Retinal pigment epithelial cell (primary cell): ENCODE measurements around the gene HMGCL.
"Not testable (repeated sequence)": the region's sequence is repeated elsewhere in the genome, so short reads cannot be mapped to it uniquely, and the experiment has no call there.

Experiments used
- DNase-seq: peaks from one replicate; pipeline ENCODE4 v3.0.0-alpha.2; 2010; ENCODE audit warnings: low read depth
- H3K4me3 ChIP-seq: 2 replicates; pipeline ENCODE4 v1.5.1; 2011; ENCODE audit warnings: mild to moderate bottlenecking, low read length, control low read depth, moderate library complexity
- TF ChIP-seq, protein P1 (sequence below): conservative IDR thresholded peaks from 2 replicates; pipeline ENCODE4 v1.5.1; 2011; ENCODE audit warnings: low read depth, low read length, control low read depth, inconsistent platforms

HMGCL gene

DNA sequence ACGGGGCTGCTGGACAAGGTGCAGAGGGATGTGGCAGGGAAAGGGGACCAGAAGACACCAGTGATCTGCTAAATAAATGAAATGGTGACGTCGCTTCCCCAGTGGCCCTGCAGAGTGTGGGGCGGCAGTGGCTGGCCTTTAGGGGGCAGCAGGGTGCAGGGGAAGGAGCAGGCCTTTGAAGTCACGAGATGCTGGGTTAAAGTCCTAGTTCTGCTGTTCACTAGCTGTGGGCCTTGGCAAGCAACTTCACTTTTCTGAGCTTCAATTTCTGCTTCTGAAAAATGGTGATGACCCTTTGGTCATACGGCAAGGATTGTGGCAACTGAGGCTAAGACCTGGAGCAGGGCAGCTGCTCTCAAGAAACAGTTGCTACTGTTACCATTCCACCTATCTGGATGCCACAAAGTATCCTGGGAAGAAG is 15.5 kb downstream of the HMGCL start:
- no peak for DNase-seq
- no peak overlapping the region for H3K4me3 ChIP-seq
- TF ChIP-seq, protein P1, sequence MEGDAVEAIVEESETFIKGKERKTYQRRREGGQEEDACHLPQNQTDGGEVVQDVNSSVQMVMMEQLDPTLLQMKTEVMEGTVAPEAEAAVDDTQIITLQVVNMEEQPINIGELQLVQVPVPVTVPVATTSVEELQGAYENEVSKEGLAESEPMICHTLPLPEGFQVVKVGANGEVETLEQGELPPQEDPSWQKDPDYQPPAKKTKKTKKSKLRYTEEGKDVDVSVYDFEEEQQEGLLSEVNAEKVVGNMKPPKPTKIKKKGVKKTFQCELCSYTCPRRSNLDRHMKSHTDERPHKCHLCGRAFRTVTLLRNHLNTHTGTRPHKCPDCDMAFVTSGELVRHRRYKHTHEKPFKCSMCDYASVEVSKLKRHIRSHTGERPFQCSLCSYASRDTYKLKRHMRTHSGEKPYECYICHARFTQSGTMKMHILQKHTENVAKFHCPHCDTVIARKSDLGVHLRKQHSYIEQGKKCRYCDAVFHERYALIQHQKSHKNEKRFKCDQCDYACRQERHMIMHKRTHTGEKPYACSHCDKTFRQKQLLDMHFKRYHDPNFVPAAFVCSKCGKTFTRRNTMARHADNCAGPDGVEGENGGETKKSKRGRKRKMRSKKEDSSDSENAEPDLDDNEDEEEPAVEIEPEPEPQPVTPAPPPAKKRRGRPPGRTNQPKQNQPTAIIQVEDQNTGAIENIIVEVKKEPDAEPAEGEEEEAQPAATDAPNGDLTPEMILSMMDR, result peak; percentile 92

DNA sequence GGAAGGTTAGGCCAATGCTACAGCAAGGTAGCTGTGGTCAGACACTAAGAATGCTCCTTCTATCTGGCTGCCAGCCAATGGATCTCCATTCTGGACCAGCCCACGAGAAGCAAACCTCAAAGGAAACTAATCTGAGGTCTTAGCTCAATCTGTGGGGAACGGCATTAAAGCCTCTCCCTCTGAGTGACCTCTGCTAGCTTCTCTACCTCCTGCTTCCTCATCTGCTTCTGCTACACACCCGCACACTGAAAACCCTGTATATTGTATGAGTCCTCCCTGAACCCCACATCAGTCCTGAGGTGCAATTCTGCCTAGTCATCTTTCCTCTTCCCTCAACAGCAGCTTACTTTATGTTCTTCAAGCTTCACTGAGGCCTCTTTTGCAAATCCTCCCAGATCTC is 17.8 kb downstream of the HMGCL start:
- no peak for DNase-seq
- TF ChIP-seq, protein P1, result no peak

GRCh38 chr1:23806280-23806679 is 18.9 kb downstream of the HMGCL start:
- DNase-seq, result no peak
- TF ChIP-seq, protein P1, result no peak
- no peak overlapping the region for H3K4me3 ChIP-seq

More for the DNA sequence above, 17.8 kb downstream of the HMGCL start:
- H3K4me3 ChIP-seq, result no peak overlapping the region

DNA sequence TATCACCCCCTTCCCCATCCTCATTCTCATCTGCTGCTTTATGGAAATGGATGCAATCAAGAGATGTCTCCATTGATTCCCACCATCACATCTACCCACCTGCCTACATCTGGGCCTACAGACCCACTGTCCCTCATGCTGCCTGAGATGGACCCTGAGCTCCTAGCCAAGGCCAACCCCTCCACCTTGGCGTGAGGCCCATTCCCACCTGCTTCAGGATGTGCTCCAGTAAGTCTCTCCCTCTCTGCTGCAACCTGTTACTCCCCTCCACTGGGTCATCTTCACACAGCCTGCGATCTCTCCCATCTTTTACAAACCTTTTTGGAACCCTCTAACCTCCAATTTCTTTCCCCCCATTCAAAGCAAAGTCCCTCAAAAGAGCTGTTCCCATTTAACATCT is 20.2 kb downstream of the HMGCL start:
- H3K4me3 ChIP-seq, result no peak overlapping the region
- TF ChIP-seq, protein P1, result no peak
- DNase-seq, result no peak

- no peak for DNase-seq
- H3K4me3 ChIP-seq, result no peak overlapping the region
- TF ChIP-seq, protein P1, result peak; percentile 42
Measured at GRCh38 chr1:23804183-23804835, 20.9 kb downstream of the HMGCL start.

DNA sequence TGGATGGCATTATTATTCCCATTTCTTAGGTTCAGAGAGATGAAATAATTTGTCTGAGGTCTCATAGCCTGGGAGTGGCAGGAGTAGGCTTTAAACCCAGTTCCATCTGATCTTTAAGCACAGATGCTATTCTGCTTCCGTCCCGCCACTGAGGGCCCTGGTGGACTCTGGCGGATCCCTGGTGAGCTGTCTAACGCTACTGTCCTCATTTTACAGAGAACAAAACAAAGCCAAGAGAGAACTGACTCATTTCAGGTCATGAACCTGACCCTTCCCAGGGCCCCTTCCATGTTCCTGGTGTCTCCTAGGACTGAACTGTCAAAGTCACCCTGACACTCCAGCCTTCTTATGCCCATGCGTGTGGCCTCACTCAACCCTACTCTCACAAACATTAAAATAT is 21.6 kb downstream of the HMGCL start:
- H3K4me3 ChIP-seq, result no peak overlapping the region
- DNase-seq, result no peak
- TF ChIP-seq, protein P1, result no peak

- not testable (repeated sequence) for DNase-seq, H3K4me3 ChIP-seq
Measured at GRCh38 chr1:23802809-23803342, 22.4 kb downstream of the HMGCL start.
